SK-N-SH treated with all-trans-retinoic acid at 6 μM for 48 hours (cell line): Measurements from ENCODE around the gene CACNA1H.

ENCODE experiments used
- ARNTL ChIP-seq: fragments of 450-650 bp; formaldehyde crosslinking; IDR thresholded peaks from 2 replicates; pipeline ENCODE4 v1.5.0; 2020; ENCODE audit warnings: low read depth, mild to moderate bottlenecking, moderate library complexity, borderline replicate concordance
- ESRRG ChIP-seq: fragments of 250-450 bp; sonication (Bioruptor Pico); IDR thresholded peaks from 2 replicates; pipeline ENCODE4 v1.6.1; 2021; ENCODE audit warnings: mild to moderate bottlenecking
- OSR1 ChIP-seq: fragments of 250-450 bp; sonication (Bioruptor Pico); IDR thresholded peaks from 2 replicates; pipeline ENCODE4 v1.8.0; 2022; ENCODE audit warnings: moderate library complexity, mild to moderate bottlenecking, inconsistent platforms
- RARB ChIP-seq: fragments of 250-450 bp; sonication (Bioruptor Pico); IDR thresholded peaks from 2 replicates; pipeline ENCODE4 v1.8.0; 2021; ENCODE audit warnings: mild to moderate bottlenecking, moderate library complexity
- SNAI2 ChIP-seq: fragments of 250-450 bp; sonication (Bioruptor Pico); IDR thresholded peaks from 2 replicates; pipeline ENCODE4 v1.5.0; 2020; ENCODE audit warnings: mild to moderate bottlenecking, moderate library complexity
- TOX ChIP-seq: fragments of 250-450 bp; sonication (Bioruptor Pico); IDR thresholded peaks from 2 replicates; pipeline ENCODE4 v1.8.0; 2021; ENCODE audit warnings: mild to moderate bottlenecking, moderate library complexity, borderline replicate concordance
- ZFP30 ChIP-seq: fragments of 450-650 bp; formaldehyde crosslinking; IDR thresholded peaks from 2 replicates; pipeline ENCODE4 v1.5.0; 2022; ENCODE audit warnings: mild to moderate bottlenecking, moderate library complexity

- TF ChIP-seq OSR1, result no peak
- TF ChIP-seq RARB, result no peak
- no peak for TF ChIP-seq ESRRG (CRISPR knock-in tag)
- TF ChIP-seq SNAI2 (CRISPR knock-in tag), result no peak
- TF ChIP-seq TOX (CRISPR knock-in tag), result no peak
- TF ChIP-seq ARNTL (CRISPR knock-in tag), result no peak
- no peak for TF ChIP-seq ZFP30
Measured at GRCh38 chr16:1189455-1189854, 36.5 kb downstream of the CACNA1H start.
